HUDEP-2 (cell line): ENCODE results near the gene ELOVL3.
"Not testable (repeated sequence)": the region's sequence is repeated elsewhere in the genome, so short reads cannot be mapped to it uniquely, and the experiment has no call there.

Source experiments
- DNase-seq, 76 experiments: peaks; one replicate each; lab custom pipeline; 2025; ENCODE audit not compliant: unreplicated experiment in 76 of 76; lab: John Stamatoyannopoulos, UW

ELOVL3 gene

GRCh38 chr10:102225646-102226541 lies at the start of gene ELOVL3:
Gene ELOVL3, plus strand, starts transcription at chr10:102226299. Its CDS starts 250 bp downstream, at chr10:102226549.
- peak in 75 of 76 experiments; percentile 21 to 95 (median 88) for DNase-seq

GRCh38 chr10:102184606-102185005 lies 41.5 kb upstream of the ELOVL3 start:
- DNase-seq: no peak

GRCh38 chr10:102185272-102185671 lies 40.8 kb upstream of the ELOVL3 start:
- DNase-seq: no peak

DNA sequence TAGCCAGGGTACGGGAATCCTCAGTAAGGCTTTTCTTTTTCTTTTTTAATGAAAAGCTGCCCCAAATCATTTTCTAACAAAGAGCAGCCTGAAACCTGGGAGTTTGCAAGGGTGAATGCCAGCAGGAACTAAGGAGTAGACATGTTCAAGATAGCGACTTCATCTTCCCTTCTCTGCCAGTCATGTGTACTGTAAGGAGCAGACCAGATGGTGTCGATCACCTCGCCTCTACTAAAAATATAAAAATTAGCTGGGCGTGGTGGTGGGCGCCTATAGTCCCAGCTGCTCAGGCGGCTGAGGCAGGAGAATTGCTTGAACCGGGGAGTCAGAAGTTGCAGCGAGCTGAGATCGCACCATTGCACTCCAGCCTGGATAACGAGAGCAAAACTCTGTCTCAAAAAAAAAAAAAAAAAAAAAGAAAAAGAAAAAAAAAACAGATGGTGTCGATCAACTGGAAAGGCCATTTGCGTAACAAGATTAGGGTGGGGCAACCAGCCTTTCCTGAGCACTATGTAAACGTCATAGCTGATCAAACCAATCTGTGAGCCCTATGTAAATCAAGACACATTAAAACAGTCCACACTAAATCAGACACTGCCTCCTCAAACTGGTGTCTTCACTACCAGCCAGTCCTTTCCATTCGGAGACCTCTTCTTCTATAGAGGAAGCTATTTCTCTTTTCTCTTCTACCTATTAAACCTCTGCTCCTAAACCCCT lies 40.1 kb upstream of the ELOVL3 start:
- DNase-seq: no peak

- no peak for DNase-seq
These were observed 37.7 kb upstream of the ELOVL3 start for GRCh38 chr10:102188298-102188940.

- DNase-seq: not testable (repeated sequence)
These were observed 36.9 kb upstream of the ELOVL3 start for GRCh38 chr10:102188941-102189898.

- DNase-seq: no peak
These were observed 34.1 kb upstream of the ELOVL3 start for GRCh38 chr10:102191956-102192355.

- DNase-seq: no peak
These were observed 30.7 kb upstream of the ELOVL3 start for GRCh38 chr10:102195296-102195870.

GRCh38 chr10:102196893-102197292 lies 29.2 kb upstream of the ELOVL3 start:
- no peak for DNase-seq

DNA sequence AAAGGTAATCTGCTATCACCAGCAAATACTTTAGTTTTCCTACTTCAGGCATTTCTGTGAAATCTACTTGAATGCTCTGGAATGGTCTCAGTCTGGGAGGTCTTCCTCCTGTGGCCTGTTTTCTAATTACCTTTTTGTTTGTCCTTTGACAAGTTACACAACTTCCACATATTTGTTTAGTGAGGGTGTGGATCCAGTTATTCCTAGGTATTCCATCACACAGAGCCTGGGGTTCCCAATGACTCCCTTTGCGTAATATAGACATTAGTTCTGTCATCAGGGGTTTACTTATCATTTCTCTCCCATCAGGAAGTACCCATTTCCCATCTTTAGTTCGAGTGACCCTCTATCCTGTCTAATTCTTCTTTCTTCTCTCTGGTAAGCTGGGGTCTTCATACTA lies 28.1 kb upstream of the ELOVL3 start:
- no peak for DNase-seq

DNA sequence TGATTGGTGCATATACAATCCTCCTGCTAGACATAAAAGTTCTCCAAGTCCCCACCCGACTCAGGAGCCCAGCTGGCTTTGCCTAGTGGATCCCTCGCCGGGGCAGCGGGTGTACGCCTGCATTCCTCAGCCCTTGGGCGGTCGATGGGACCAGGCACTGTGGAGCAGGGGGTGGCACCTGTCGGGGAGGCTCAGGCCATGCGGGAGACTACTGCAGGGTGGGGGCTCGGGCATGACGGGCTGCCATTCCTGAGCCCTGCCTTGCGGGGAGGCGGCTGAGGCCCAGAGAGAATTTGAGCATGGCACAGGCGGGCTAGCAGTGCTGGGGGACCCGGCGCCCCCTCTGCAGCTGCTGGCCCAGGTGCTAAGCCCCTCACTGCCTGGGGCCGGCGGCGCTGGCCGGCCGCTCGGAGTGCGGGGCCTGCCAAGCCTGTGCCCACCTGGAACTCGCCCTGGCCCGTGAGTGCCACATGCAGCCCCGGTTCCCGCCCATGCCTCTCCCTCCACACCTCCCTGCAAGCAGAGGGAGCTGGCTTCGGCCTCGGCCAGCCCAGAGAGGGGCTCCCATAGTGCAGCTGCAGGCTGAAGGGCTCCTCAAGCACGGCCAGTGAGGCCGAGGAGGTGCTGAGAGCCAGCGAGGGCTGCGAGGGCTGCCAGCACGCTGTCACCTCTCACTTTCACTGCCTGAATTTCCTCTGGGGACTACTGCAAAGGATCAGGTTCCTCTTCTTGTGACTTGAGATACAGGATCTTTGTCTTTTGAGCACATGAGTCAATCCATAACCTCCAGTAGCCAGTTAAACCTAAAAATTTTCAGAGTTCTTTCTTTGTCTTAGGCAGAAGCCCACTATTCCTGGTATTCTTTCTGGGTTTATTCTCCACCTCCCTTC lies 25.1 kb upstream of the ELOVL3 start:
- DNase-seq: no peak

DNA sequence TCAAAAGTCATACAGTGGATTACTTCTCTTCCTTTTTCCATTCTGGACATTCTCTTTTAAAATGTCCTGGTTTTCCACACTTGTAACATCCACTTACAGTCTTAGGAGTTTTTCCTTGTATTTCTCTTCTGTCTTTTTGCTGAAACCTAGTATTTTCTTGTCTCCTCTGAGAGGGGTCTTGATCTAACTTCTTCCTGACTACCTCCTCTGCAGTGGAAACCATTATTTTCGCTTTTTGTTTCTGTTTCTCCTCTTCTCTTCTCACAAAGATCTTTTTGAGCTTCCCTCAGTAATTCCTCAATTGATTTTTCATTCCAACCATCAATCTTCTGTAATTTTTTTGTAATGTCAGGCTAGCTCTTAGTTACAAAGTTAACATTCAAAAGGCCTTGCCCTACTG lies 23.7 kb upstream of the ELOVL3 start:
- no peak for DNase-seq

DNA sequence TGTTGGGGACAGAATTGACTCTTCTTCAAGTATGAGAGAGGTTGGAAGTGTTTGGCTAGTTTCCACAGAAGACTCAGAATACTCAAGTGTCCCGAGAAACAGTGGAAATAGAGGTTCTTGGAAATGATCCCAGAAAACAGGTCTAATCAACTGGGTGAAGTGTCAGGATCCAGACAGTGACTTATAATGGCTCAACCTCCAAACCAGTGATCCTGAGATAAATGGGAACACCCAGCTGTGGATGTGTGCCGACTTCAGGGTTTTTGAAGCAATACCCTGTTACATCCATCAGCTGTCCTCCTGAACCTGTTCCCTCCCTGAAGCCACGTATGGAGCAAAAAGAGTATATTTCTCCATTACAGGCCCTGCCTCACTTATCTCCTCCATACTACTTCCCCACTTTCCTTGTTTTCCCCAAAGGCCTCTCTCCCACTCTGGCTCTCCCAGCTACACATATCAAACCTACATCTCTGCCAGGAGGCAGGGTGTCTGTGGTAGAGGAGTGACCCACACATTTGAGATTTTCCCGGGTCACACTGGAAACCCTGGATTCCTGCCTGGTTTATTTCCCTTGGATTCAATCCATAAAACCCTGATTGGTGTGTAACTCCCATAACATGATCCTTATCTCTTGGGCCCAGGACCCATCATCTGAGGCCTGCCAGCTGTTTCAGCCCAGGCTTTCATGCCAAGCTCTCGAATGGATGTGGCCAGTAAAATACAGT lies 17.6 kb upstream of the ELOVL3 start:
- DNase-seq: no peak

GRCh38 chr10:102211615-102212299 lies 14.3 kb upstream of the ELOVL3 start:
- DNase-seq: no peak

DNA sequence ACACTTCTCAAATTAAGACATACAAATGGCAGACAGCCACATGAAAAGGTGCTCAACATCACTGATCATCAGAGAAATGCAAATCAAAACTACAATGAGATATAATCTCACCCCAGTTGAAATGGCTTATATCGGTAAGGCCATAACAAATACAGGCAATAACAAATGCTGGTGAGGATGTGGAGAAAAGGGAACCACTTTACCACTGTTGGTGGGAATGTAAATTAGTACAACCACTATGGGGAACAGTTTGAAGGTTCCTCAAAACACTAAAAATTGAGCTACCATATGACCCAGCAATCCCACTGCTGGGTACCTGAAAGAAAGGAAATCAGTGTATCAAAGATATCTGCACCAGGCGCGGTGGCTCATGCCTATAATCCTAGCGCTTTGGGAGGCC lies 12.5 kb upstream of the ELOVL3 start:
- not testable (repeated sequence) for DNase-seq

DNA sequence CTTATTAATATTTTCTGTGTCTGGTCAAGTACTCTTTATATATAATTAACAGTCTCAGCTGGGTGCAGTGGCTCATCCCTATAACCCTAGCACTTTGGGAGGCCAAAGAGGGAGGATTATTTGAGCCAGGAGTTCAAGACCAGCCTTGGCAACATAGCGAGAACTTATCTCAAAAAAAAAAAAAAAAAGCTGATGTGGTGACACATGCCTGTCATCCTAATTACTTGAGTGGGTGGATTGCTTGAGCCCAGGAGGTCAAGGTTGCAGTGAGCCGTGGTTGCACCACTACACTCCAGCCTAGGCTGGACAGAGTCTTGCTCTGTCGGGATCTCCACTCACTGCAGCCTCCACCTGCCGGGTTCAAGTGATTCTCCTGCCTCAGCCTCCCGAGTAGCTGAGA lies 6.7 kb upstream of the ELOVL3 start:
- no peak for DNase-seq

DNA sequence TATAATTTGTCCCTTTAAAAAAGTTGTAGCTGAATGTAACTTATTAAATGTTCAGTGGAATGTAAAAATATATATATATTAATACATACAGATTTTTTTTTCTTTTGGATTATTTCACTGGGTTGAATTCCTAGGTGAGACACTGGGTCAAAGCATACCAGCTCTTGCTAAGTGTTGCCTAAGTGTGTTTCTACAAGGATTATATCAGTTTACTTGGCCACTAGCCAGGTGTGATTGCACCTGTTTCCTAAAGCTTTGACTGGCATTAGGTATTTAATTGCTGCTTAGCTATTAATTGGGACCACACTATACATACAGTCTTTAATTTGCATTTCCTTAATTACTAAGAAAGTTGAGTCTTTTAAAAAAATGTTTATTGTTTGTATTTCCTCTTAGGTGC lies 5.5 kb upstream of the ELOVL3 start:
- no peak for DNase-seq

- DNase-seq: no peak
These were observed 3.3 kb upstream of the ELOVL3 start for GRCh38 chr10:102222797-102223196.
